Nucleus accumbens (tissue), 56 donors: ENCODE data around the gene MEX3A.
A peak's percentile ranks its signal among the peaks of the same experiment; 100 is the strongest.
"Not testable (repeated sequence)": the region's sequence is repeated elsewhere in the genome, so short reads cannot be mapped to it uniquely, and the experiment has no call there.

ENCODE experiments used
- DNase-seq, 56 donors: peaks; one replicate each; lab custom pipeline; 2025; lab: John Stamatoyannopoulos, UW

The MEX3A gene

DNA sequence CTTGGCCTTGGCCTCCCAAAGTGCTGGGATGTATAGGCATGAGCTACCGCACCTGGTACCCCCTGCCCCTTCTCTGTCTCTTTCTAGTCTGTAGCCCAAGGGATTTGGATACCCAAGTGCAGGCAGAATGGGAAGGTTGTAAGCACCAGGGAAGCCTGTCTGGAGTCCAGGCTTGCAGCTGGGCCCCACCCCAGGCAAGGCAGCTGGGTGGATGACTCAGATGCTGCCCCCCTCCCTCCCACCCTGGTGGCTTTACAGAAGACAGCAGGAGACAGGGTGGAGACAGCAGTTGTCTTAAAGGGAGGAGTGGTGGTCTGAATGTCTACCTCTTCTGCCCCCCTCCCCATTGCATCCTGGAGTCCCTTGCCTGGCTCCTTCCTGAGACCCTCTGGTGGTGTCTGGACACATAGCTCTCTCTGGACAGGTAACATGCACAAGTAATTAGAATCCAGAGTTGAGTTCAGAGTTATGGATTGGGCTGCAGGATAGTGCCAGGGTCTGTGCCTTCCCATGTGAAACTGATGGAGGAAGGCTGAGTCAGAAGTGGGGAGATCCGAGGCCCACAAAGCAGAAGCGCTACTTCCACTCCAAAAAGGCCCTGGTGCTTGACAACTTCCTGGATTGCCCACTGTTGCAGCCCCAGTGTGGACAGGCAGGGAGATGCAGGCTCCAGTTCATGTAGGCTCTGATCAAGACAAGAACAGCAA lies 37.4 kb upstream of the MEX3A start:
- DNase-seq: peak in 34 of 56 donors; percentile 8 to 76 (median 38)

DNA sequence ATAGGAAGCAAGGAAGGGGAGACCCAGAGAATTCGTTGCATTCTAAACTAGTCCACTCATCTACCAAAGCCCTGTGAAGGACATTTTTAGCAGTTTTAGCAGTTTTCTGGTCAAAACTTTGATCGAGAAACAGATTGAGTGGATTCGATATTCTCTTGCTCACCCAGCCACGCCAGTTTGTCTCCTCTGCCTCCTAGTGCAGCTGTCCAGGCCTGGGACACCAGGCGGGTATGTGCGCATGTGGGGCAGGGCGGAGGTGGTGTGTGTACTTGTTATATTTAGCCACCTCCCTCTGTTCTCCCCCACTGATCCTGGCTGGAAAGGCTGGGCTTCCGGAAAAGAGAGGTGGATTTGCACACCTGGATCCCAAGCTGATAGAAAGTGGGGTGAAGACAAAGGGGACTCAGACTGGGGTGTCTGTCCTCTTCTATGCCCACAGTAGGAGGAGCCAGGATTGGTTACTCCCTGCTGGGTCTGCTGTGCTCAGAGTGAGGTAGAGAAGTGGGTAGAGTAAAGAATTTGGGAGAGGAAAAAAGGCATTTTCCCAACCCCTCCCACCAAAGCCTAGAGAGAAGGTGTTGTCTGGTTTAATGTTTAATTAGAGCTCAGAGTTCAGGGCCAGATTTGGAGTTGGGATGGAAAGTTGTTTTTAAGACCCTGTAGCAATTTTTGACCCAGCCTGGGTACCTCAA lies 36.1 kb upstream of the MEX3A start:
- peak in 1 of 56 donors; percentile 17 for DNase-seq

DNA sequence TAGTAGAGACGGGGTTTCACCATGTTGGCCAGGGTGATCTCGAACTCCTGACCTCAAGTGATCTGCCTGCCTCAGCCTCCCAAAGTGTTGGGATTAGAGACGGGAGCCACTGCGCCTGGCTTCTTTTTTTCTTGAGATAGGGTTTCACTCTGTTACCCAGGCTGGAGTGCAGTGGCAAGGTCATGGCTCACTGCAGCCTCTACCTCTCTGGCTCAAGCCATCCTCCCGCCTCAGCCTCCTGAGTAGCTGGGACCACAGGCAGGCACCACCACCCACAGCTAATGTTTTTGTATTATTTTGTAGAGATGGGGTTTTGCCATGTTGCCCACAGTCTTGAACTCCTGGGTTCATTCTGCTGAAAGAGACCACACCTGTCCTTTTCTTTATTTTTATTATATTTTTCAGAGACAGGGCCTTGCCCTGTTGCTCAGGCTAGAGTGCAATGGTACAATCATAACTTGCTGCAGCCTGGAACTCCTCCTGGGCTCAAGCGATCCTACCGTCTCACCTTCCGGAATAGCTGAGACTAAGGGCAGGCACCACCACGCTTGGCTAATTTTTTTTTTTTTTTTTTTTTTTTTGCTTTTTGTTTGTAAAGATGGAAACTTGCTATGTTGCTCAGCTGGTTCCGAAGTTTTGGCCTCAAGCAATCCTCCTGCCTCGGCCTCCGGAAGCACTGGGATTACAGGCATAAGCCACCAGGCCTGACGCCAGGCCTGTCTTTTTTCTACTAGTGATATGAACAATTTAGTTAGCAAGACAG lies 35.3 kb upstream of the MEX3A start:
- no peak for DNase-seq

DNA sequence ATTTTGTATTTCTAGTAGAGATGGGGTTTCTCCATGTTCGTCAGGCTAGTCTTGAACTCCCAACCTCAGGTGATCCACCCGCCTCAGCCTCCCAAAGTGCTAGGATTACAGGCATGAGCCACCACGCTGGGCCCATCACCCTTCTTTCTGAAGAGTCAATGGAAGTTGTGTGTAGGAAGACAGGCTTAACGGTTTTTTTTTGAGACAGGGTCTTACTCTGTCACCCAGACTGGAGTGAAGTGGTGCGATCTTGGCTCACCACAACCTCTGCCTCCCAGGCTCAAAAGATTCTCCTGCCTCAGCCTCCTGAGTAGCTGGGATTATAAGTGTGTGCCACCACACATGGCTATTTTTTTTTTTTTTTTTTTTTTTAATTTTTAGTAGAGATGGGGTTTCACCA lies 34.5 kb upstream of the MEX3A start:
- DNase-seq: not testable (repeated sequence)

DNA sequence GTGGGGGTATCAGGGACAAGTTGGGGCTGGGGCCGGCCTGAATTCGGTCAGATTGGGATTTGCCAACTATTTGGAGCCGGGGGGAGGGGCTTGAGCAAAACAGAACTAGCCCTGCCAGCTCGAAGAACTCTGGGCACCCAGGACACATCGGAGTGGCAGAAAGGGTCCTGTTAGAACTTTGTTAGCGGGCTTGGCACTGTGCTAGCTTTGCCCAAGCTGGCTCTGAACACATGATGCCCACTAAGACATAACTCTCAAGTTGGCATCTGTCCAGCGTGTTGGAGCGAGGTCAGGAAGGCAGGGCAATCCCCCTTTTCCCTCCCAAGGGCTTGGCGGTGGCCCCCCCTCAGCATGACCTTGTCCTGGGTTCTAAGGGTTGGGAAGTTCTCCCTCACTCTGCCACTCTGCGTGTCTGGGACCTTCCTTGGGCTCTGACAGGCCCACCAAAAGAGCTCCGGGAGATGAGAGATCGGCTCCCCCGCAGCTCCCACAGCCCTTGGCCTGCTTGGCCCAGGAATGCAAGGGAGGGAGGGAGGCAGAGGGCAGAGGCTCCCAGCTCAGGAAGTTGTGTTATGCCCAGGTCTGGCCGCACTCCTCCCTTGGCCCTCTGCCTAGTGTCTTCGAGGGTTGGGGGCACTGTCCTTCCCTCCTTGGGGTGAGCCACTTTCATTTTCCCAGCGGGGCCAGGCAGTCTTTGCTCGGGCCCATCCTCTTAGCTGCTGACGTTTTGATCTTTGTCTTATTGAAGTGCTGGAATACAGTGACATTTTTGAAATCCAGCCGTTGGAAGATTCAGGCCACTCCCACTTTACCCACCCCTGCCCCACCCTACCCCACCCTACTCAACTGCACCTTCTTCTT lies 33.5 kb upstream of the MEX3A start:
- DNase-seq: peak in 44 of 56 donors; percentile 16 to 86 (median 54)

DNA sequence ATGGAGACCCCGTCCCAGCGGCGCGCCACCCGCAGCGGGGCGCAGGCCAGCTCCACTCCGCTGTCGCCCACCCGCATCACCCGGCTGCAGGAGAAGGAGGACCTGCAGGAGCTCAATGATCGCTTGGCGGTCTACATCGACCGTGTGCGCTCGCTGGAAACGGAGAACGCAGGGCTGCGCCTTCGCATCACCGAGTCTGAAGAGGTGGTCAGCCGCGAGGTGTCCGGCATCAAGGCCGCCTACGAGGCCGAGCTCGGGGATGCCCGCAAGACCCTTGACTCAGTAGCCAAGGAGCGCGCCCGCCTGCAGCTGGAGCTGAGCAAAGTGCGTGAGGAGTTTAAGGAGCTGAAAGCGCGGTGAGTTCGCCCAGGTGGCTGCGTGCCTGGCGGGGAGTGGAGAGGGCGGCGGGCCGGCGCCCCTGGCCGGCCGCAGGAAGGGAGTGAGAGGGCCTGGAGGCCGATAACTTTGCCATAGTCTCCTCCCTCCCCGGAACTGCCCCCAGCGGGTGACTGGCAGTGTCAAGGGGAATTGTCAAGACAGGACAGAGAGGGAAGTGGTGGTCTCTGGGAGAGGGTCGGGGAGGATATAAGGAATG lies 32.8 kb upstream of the MEX3A start:
- DNase-seq: peak in 14 of 56 donors; percentile 42 to 76 (median 65)

DNA sequence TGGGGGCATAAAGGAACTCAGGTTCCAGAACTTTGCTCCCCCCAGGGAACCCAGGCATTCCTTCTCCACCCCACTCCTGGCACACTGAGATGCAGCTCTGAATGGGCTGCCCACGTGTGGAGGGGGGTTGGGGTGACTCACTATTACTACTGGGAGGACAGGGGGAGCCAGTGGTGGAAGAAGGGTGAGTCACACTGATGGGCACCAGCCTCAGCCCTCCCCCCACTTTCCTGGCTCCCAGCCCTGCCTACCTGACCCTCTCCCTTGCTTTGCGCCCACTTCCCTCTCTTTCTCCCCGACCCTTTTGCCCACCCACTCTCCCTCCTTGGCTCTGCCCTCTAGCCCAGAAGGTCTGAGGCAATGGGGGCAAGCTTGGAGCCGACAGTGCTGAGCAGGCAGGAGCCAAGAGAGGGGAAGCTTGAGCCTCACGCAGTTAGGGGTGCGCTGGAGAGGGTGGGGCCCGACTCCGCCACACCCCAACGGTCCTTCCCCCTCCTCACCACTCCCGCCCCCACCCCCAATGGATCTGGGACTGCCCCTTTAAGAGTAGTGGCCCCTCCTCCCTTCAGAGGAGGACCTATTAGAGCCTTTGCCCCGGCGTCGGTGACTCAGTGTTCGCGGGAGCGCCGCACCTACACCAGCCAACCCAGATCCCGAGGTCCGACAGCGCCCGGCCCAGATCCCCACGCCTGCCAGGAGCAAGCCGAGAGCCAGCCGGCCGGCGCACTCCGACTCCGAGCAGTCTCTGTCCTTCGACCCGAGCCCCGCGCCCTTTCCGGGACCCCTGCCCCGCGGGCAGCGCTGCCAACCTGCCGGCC lies 32.0 kb upstream of the MEX3A start, which contains the start of gene LMNA:
Gene LMNA, plus strand, starts transcription at position 611 of the 818 bp plus-strand sequence. CDS start 208 bp downstream, outside the sequence.
- peak; percentile 28 to 93 (median 75) for DNase-seq

DNA sequence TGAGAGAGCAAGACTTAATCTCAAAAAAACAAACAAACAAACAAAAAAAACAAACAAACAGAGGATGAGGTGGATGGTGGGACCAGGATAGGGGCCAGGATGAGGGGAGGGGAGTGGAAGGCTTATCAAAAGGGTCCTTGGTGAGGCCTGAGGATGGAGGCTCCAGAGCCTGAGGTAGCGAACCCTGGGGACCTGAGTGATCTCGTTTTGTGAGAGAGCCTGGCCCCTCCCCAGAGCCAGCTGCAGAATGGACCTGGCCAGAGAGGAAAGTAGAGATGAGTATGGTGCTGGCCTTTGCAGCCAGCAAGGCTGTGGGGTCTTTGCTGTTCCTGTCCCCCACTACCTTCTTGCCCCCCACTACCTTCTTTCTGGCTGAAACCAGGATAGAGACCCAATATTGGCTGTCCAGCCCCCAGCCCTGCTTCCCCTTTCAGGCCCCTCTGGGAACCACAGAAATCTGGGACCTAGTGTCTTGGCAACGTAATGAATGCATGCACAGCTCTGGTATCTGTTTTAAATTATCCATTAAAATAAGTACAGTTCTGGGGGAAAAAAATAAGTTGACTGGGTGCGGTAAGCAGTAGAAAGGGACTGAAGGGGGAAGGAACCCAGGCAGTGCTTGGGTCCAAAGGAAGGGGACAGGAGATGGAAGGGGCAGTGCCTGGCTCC lies 31.2 kb upstream of the MEX3A start:
- no peak for DNase-seq

DNA sequence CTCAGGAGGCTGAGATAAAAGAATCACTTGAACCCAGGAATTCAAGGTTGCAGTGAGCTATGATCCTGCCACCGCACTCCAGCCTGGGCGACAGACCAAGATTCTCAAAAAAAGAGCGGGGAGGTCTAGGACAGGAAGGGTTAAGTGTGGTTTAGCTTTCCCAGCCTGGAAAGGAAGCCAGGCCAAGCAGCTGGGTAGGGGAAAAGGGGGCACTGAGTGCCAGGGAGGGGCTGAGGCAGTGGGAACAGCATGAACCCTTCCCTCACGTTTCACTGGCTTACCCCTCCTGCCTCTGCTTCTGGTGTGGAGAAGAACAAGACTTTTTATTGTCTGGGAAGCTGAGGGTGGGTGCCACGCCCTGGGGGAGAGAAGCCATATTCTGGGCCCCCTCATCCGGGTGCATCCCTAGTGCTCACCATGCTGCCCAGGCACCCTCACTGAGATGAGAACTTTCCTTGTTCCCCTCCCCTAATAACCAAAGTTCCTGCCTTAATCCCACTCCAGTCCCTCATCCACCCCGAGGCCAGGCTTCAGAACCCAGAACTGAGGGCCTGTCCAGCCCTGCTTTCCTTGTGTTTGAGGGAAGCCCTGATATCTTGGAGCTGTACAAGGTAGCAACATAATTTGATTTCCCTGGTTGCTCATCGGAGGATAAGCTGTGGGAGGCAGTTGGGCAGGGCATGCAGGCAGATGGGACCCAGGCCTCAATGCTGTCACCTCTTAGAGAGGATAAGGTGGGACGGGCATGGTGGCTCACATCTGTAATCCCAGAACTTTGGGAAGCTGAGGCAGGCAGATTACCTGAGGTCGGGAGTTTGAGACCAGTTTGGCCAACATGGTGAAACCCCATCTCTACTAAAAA lies 30.2 kb upstream of the MEX3A start:
- peak in 21 of 56 donors; percentile 10 to 71 (median 31) for DNase-seq

DNA sequence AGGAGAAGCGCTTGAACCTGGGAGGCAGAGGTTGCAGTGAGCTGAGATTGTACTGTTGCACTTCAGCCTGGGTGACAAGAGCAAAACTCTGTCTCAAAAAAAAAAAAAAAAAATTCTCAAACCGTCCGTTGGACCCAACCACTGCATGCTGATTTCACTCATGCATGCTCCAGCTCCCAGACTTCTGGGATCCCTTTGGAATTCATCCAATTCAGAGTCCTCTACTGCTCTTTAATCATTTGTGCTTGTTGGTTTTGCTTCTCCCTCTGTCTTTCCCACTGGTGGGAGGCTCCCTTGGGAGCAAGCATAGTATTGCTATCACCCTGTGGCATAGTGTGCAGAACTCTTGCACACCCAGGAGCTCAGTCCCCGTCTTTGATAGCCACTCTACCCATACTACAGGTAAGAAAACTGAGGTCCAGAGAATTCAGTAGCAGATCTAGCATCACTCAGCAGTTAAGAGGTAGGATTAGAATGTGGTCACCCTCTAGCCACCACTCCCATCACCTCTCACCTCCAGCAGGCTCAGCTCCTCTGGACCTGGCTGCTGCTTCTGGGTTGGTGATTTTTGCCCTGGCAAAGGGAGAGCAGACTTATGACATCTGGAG lies 29.2 kb upstream of the MEX3A start:
- no peak for DNase-seq

DNA sequence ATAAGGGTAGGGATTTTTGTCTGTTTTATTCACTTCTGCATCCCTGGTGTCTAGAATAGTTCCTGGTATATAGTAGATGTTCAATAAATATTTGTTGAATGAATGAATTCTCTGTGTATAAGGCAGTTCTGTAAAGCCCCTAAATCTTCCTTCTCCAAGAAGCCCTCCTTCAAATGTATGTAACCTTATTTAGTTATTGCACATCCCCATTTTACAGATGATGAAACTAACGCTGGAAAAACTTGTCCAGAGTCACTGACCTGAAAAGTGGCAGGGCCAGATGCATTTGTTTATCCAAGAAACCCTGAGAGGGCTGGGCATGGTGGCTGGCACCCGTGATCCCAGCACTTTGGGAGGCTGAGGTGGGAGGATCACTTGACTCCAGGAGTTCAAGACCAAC lies 28.0 kb upstream of the MEX3A start:
- DNase-seq: no peak

DNA sequence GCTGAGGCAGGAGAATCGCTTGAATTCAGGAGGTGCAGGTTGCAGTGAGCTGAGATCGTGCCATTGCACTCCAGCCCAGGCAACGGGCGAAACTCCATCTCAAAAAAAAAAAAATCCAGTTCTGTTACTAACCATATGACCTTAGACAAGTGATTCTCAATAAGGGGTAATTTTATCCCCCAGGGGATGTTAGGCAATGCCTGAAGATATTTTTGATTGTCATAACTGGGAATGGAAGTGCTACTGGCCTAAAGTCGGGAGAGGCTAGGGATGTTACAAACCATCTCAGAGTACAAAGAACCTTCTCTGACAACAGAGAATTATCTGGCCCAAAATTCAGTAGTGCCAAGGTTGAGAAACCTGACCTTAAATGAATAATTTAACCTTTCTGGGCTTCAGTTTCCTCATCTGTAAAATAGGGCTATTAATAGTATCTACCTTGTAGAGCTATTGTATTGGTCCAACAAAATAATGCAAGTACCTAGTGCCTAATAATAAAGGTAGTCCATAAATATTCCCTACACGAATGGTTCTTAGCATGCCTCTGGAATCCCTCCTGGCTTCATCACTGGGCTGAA lies 26.5 kb upstream of the MEX3A start:
- DNase-seq: no peak

DNA sequence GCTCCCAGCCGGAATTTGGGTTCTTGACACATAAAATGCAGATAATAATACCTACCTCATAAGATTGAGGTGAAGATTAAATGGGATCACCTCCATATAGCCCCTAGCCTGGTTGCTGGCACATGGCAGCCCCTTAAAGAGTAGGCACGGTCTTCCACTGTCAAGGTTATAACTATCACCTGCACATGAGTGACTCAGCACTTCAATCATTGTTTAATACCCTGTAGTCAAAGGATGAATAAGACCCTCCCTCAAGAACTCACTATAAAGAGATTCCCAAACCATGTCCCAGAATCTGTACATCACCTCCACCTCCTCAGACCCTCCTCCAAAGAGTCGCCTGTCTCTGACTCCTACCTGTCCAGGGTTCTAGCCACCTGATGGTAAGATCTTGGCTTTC lies 25.8 kb upstream of the MEX3A start:
- DNase-seq: no peak

DNA sequence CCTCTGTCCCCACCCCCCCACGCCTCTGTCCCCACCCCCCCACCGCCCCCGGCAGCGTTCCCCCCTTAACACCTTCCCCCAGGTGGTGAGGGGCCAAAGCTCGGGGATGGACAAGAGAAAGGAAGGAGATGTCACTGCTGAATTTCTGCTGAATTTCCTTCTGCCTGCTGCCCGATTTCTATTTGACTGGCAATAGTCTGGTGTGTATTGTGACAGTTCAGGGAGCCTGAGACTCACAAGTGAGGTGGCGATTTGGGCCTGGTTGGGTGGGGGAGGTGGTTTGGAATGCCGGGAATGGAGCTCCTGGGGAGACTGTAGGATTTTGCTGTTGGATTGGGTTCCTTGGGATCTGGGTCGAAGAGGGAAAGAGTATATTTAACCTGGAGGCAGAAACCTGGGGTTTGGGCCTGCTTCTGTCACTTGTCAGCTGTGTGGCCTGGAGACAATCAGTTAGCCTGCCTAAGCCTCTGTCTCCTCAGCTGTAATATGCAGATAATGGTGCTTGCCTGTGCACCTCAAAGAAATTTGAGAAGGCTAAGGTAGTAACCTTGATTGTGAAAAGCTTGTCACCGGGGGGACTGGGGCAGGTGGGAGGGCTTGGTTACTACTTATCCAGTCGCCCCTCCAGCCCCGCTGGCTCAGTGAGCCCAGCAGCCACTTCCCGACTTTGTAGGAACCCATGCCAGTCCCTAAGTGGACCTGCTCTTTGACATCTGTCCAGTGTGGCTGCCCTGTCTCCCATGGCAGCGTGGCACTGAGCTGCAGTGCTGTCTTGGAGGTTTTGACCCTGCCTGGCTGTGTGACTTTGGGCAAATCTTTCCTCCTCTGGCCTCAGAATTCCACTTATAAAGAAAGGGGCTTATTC lies 24.6 kb upstream of the MEX3A start:
- peak in 4 of 56 donors; percentile 45 to 59 (median 57) for DNase-seq
